HG03521 (cell line): ENCODE data around the gene HLA-G.
"Not testable (repeated sequence)": the region's sequence is repeated elsewhere in the genome, so short reads cannot be mapped to it uniquely, and the experiment has no call there.

Experiments
- ATAC-seq: cut with Tn5 transposase; IDR thresholded peaks from one replicate; pipeline ENCODE4 v1.9.1; 2021; ENCODE audit warnings: mild to moderate bottlenecking, moderate library complexity; ENCODE audit not compliant: unreplicated experiment

The HLA-G gene

GRCh38 chr6:29827579-29828470, at the start of gene HLA-G:
TSS of gene HLA-G (plus strand) at chr6:29827825. CDS start at chr6:29827845, 20 bp downstream.
- ATAC-seq, result no peak

- ATAC-seq, result not testable (repeated sequence)
Observed at GRCh38 chr6:29780019-29780698, 47.5 kb upstream of the HLA-G start.

- ATAC-seq, result no peak
Observed at GRCh38 chr6:29789176-29789575, 38.4 kb upstream of the HLA-G start.

GRCh38 chr6:29790626-29791025, 37.0 kb upstream of the HLA-G start:
- no peak for ATAC-seq

GRCh38 chr6:29791162-29791561, 36.5 kb upstream of the HLA-G start:
- ATAC-seq, result no peak

GRCh38 chr6:29791786-29792122, 35.9 kb upstream of the HLA-G start:
- ATAC-seq, result no peak

GRCh38 chr6:29792123-29793035, 35.2 kb upstream of the HLA-G start:
- ATAC-seq, result no peak

- ATAC-seq, result no peak
Observed at GRCh38 chr6:29793036-29793356, 34.6 kb upstream of the HLA-G start.

GRCh38 chr6:29793796-29794195, 33.8 kb upstream of the HLA-G start:
- ATAC-seq, result no peak

- no peak for ATAC-seq
Observed at GRCh38 chr6:29796026-29796425, 31.6 kb upstream of the HLA-G start.

- no peak for ATAC-seq
Observed at GRCh38 chr6:29797135-29797534, 30.5 kb upstream of the HLA-G start.

GRCh38 chr6:29797966-29798365, 29.7 kb upstream of the HLA-G start:
- no peak for ATAC-seq

GRCh38 chr6:29800254-29800653, 27.4 kb upstream of the HLA-G start:
- no peak for ATAC-seq

- no peak for ATAC-seq
Observed at GRCh38 chr6:29806387-29806786, 21.2 kb upstream of the HLA-G start.

- ATAC-seq, result no peak
Observed at GRCh38 chr6:29809249-29809648, 18.4 kb upstream of the HLA-G start.

GRCh38 chr6:29810371-29810770, 17.3 kb upstream of the HLA-G start:
- ATAC-seq, result no peak

- ATAC-seq, result no peak
Observed at GRCh38 chr6:29811377-29811776, 16.2 kb upstream of the HLA-G start.

GRCh38 chr6:29813066-29813465, 14.6 kb upstream of the HLA-G start:
- ATAC-seq, result no peak

GRCh38 chr6:29813809-29814208, 13.8 kb upstream of the HLA-G start:
- no peak for ATAC-seq

GRCh38 chr6:29814379-29815117, 13.1 kb upstream of the HLA-G start:
- ATAC-seq, result no peak
